Fibroblast of pulmonary artery (primary cell): ENCODE results near the gene OTOP2.

Experiments
- DNase-seq: peaks from one replicate; pipeline ENCODE4 v3.0.0-alpha.2; 2010; ENCODE audit warnings: low read depth
- H3K4me3 ChIP-seq: replicated peaks from 2 replicates; pipeline ENCODE4 v1.5.1; 2011; ENCODE audit warnings: low read depth, mild to moderate bottlenecking, control low read depth, low read length, moderate library complexity
- TF ChIP-seq, protein P1 (sequence below): IDR thresholded peaks from 2 replicates; pipeline ENCODE4 v1.5.1; 2011; ENCODE audit warnings: mild to moderate bottlenecking, control low read depth, low read length, inconsistent platforms; ENCODE audit errors: missing control alignments

Gene OTOP2

GRCh38 chr17:74878658-74879057 is 45.4 kb upstream of the OTOP2 start:
- TF ChIP-seq, protein P1, sequence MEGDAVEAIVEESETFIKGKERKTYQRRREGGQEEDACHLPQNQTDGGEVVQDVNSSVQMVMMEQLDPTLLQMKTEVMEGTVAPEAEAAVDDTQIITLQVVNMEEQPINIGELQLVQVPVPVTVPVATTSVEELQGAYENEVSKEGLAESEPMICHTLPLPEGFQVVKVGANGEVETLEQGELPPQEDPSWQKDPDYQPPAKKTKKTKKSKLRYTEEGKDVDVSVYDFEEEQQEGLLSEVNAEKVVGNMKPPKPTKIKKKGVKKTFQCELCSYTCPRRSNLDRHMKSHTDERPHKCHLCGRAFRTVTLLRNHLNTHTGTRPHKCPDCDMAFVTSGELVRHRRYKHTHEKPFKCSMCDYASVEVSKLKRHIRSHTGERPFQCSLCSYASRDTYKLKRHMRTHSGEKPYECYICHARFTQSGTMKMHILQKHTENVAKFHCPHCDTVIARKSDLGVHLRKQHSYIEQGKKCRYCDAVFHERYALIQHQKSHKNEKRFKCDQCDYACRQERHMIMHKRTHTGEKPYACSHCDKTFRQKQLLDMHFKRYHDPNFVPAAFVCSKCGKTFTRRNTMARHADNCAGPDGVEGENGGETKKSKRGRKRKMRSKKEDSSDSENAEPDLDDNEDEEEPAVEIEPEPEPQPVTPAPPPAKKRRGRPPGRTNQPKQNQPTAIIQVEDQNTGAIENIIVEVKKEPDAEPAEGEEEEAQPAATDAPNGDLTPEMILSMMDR: no peak
- DNase-seq: no peak

DNA sequence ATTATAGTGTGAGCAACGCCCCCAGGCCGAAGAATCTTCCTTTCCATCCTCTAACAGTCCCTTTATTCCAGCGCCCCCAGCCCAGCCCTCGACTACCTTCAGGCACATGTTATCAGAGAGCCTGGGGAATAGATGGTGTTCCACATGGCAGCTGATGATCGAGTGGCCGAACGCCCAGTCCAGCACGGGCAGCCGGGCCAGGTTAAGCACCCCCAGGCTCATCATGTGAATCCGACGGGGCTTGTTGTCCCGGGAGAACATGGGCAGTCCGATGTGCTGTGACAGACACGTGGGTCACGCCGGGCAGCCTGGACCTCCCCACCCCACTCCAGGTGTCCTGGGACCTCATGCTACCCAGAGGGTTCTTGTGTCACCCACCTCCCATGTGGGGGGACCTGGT is 44.8 kb upstream of the OTOP2 start:
- TF ChIP-seq, protein P1: no peak
- H3K4me3 ChIP-seq: no peak overlapping the region
- no peak for DNase-seq

More at GRCh38 chr17:74878658-74879057, 45.4 kb upstream of the OTOP2 start:
- no peak overlapping the region for H3K4me3 ChIP-seq

DNA sequence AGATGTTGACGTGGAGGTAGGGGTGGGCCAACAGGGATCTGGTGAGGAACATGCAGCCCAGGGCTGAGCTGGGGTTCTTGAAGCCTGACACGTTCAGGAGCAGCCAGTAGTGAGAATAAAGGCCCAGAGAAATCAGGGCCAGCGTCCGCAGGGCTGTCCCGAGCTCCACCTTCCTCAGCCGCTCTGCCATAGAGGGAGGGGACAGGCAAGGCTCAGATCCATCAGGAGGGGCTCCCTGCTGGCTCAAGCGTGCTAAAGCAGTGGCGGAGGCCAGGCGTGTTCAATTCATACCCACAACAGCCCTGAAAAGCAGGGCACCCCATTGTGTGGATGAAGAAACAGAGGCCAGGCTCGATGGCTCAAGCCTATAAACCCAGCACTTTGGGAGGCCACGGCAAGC is 43.0 kb upstream of the OTOP2 start:
- no peak overlapping the region for H3K4me3 ChIP-seq
- no peak for DNase-seq
- TF ChIP-seq, protein P1: no peak

GRCh38 chr17:74882517-74883240 is 41.4 kb upstream of the OTOP2 start:
- no peak overlapping the region for H3K4me3 ChIP-seq
- TF ChIP-seq, protein P1: no peak
- no peak for DNase-seq

- H3K4me3 ChIP-seq: no peak overlapping the region
- TF ChIP-seq, protein P1: no peak
- DNase-seq: no peak
Observed at GRCh38 chr17:74883241-74883745, 40.8 kb upstream of the OTOP2 start.

GRCh38 chr17:74888469-74888868 is 35.6 kb upstream of the OTOP2 start:
- DNase-seq: no peak
- TF ChIP-seq, protein P1: no peak
- H3K4me3 ChIP-seq: no peak overlapping the region

DNA sequence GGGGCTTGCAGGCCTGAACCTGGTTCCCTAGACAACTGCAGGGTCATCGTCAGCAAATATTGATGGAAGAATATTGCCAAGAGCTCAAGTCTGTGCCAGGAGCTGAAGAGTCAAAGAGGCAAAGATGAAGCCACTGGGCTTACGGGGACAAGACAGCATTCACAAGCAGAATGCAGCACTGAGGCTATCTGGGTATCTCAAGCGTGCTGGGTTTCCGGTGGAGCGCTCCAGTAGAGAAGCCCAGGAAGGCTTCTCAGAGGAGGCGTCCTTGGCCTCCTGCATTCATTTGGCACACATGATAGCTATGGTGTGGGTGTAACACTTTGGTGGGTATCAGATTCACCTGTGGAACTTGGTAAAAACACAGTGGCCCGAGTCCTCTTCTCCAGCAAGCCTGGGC is 33.5 kb upstream of the OTOP2 start:
- no peak for DNase-seq
- TF ChIP-seq, protein P1: no peak
- H3K4me3 ChIP-seq: no peak overlapping the region
